Measurements from ENCODE around the gene FAM163B. TPM values are rescaled to one million over a fixed set of nuclear protein-coding genes. Genes with fewer than 3 reads are reported as not detected.

FAM163B gene
- total RNA-seq, 1 donor from 2014 or later, result 0.81 TPM

DNA sequence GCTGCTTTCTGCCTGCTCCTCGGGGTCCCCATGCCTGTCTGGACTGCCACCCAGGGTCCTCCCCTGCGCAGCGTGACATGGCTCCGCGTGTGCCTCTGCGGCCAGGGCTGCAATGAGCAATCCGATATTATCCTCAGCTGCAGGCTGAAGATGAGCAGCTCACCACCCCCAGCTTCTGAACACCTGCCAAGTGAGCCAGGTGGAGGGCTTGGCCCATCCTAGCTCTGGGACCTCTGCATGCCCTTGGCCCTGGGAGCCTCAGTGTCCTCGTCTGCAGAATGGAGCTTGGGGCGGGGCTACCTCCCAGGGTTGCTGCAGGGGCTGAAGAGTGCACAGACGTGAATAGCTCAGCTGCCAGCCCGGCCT, 80.3 kb downstream of the FAM163B start:
- DNase-seq (ENCODE audit: low spot score), result no peak

DNA sequence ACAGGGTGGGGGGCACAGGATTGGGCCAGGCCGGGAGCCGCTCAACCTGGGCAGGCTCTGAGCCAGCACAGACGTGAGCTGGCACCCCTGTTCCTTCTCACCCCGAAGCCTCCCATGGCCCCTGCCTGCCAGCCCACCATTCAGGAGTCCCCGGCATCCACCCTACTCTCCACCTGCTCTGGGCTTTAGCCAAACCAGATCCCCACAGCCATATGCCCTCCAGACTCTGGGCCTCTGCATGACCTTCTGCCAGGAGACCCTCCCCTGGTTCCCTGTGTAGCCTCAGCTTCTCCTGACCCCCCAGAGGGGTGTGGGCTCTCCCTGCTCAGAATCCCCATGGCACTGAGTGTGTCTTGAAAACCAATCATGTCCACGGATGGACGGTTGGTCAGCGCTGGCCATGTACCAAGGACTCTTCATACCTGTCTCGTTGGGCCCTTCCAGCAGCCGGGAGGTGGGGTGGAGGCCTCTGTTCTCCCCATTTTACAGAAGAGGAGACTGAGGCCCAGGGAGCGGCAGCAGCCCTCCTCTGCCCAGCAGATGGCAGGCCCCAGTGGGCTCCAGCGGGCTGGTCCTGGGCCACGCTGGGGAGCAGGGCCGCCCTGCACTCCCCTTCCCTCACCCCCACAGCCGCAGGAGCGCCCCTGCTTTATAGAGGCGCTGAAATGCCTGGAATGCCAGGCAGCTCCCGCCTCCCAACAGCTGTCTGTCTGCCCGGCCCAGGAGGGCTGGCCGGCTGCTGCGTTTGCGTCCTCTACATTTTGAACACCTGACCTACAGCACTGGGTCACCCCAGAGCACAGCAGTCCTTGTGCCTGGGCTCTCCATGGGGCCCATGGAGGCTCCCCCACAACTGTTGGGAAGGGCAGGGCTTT, 81.0 kb downstream of the FAM163B start:
- no peak for DNase-seq (ENCODE audit: low spot score)

DNA sequence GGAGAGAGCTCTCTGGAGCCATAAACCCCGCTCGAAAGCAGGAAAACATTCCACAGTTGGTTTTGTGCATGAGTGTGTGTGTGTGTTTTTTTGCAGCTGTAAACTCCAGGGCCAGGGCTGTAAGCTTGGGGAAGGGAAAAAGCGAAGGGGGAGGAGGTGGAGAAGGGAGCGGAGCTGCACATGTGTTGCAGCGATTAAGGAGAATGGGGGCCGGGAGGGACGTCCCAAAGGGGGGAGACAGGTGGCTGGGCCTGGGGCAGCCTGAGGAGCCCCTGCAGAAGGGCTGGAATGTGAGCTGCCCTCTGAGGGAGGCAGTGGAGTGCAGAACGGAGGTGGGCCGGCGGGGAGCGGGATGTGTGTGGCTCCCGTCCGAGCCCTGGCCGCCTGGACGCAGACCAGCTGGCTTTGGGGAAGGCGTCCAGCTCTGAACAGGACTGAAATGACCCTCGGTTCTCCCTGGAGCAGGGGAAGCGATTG, 81.7 kb downstream of the FAM163B start:
- DNase-seq (ENCODE audit: low spot score), result no peak

Other genes starting within 250 kb of the FAM163B start
- gene SURF4, start 233.3 kb downstream of the FAM163B start, total RNA-seq, result 212 TPM
- gene STKLD1, start 233.0 kb downstream of the FAM163B start, total RNA-seq, result 1.1 TPM
- gene REXO4, start 191.4 kb downstream of the FAM163B start, total RNA-seq, result 27.5 TPM
- 7.1 TPM for gene ADAMTS13, start 187.0 kb downstream of the FAM163B start, total RNA-seq
- 79.3 TPM for gene CACFD1, start 149.4 kb downstream of the FAM163B start, total RNA-seq
- 18.4 TPM for gene SLC2A6, start 130.3 kb downstream of the FAM163B start, total RNA-seq
- not detected for gene MYMK, start 84.4 kb downstream of the FAM163B start, total RNA-seq
- gene ADAMTSL2, start 74.7 kb downstream of the FAM163B start, total RNA-seq, result 14.0 TPM
- gene DBH, start 27.0 kb upstream of the FAM163B start, total RNA-seq, result 0.06 TPM
- 2.8 TPM for gene SARDH, start 129.0 kb upstream of the FAM163B start, total RNA-seq